Measurements from ENCODE around the gene PDPK1. TPM values are rescaled to one million over a fixed set of nuclear protein-coding genes. Genes with fewer than 3 reads are reported as not detected.
A peak's percentile ranks its signal among the peaks of the same experiment; 100 is the strongest.

PDPK1 gene
- total RNA-seq, 2 donors from 2014 or later: 52.1 to 67.7 TPM

GRCh38 chr16:2499890-2500429, 37.9 kb upstream of the PDPK1 start:
- ATAC-seq (replicated peaks): no peak
- no peaks in the 10 kb centered on the region for H3K27me3 Mint-ChIP-seq
- H3K27ac Mint-ChIP-seq: no peak overlapping the region
- H3K4me3 Mint-ChIP-seq: no peak overlapping the region
- peaks cover 9% of the 10 kb centered on the region for H3K36me3 Mint-ChIP-seq (ENCODE audit: low read depth)
- H3K9me3 Mint-ChIP-seq: no peaks in the 10 kb centered on the region
- H3K4me1 Mint-ChIP-seq: no peaks in the 10 kb centered on the region

DNA sequence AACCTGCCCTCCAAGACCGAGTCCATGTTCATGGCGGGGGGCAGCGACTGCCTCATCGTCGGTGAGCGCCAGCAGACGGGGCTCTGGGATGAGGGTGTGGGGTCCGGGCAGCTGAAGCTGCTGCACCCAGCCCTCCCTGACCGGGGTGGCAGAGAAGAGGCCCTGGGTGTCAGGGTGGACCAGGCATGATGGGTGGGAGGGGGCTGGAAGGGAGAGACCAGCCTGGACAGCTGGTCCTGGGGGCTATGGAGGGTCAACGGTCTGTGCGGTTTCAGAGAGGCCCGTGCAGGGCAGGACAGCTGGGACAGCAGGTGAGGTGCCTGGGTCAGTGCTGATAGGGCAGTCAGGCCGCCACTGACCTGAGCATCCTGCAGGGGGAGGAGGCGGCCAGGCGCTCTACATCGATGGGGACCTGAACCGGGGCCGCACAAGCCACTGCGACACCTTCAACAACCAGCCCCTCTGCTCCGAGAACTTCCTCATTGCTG, 37.3 kb upstream of the PDPK1 start:
- ATAC-seq (replicated peaks): no peak

GRCh38 chr16:2500918-2501750, 36.7 kb upstream of the PDPK1 start:
- no peak overlapping the region for H3K27ac Mint-ChIP-seq
- H3K4me1 Mint-ChIP-seq: no peaks in the 10 kb centered on the region
- peaks cover 9% of the 10 kb centered on the region for H3K36me3 Mint-ChIP-seq (ENCODE audit: low read depth)
- H3K27me3 Mint-ChIP-seq: no peaks in the 10 kb centered on the region
- ATAC-seq (replicated peaks): peak; percentile 94
- H3K4me3 Mint-ChIP-seq: no peak overlapping the region
- no peaks in the 10 kb centered on the region for H3K9me3 Mint-ChIP-seq

More for the DNA sequence above, 37.3 kb upstream of the PDPK1 start:
- no peaks in the 10 kb centered on the region for H3K9me3 Mint-ChIP-seq
- H3K4me1 Mint-ChIP-seq: no peaks in the 10 kb centered on the region
- no peak overlapping the region for H3K4me3 Mint-ChIP-seq
- H3K27ac Mint-ChIP-seq: no peak overlapping the region
- no peaks in the 10 kb centered on the region for H3K27me3 Mint-ChIP-seq
- peaks cover 9% of the 10 kb centered on the region for H3K36me3 Mint-ChIP-seq (ENCODE audit: low read depth)

GRCh38 chr16:2501946-2502895, 35.6 kb upstream of the PDPK1 start:
- H3K27me3 Mint-ChIP-seq: no peaks in the 10 kb centered on the region
- H3K36me3 Mint-ChIP-seq (ENCODE audit: low read depth): peaks cover 9% of the 10 kb centered on the region
- no peaks in the 10 kb centered on the region for H3K9me3 Mint-ChIP-seq
- no peaks in the 10 kb centered on the region for H3K4me1 Mint-ChIP-seq
- H3K27ac Mint-ChIP-seq: no peak overlapping the region
- ATAC-seq (replicated peaks): no peak
- no peak overlapping the region for H3K4me3 Mint-ChIP-seq

GRCh38 chr16:2505695-2506094, 32.1 kb upstream of the PDPK1 start:
- no peak overlapping the region for H3K27ac Mint-ChIP-seq
- no peaks in the 10 kb centered on the region for H3K4me1 Mint-ChIP-seq
- no peak for ATAC-seq (replicated peaks)
- no peaks in the 10 kb centered on the region for H3K9me3 Mint-ChIP-seq
- H3K27me3 Mint-ChIP-seq: no peaks in the 10 kb centered on the region
- no peak overlapping the region for H3K4me3 Mint-ChIP-seq
- H3K36me3 Mint-ChIP-seq (ENCODE audit: low read depth): no peaks in the 10 kb centered on the region

DNA sequence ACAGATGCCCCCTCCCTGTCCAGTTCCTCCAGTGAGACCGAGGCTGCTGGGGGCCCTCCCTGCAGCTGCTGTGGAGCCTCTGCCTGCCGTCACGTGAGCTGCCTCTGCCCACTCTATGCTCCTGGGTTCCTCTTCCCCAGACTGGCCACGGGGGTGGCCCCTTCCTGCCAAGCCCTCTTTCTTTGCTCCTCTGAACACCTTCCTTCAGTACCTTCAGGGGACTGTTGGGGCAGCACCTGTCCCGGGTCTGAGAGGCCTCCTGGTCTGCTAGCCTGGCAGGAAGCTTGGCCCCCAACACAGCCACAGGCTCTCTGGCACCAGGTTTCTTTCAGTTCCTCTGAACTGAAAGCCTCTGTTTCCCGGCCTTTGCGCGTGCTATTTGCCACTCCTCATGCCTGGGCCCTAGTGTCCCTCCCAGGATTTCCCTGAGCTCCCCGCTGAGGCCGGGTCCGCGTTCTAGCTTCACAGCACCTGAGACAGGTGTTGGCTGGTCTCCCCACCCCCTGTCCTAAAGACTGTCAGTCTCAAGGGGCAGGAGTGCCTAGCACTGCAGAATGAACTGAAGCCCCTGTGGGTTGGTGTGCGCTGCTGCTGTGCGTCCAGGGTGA, 30.7 kb upstream of the PDPK1 start:
- H3K36me3 Mint-ChIP-seq (ENCODE audit: low read depth): no peaks in the 10 kb centered on the region
- no peak for ATAC-seq (replicated peaks)
- no peak overlapping the region for H3K27ac Mint-ChIP-seq
- no peaks in the 10 kb centered on the region for H3K9me3 Mint-ChIP-seq
- H3K27me3 Mint-ChIP-seq: no peaks in the 10 kb centered on the region
- H3K4me3 Mint-ChIP-seq: no peak overlapping the region
- no peaks in the 10 kb centered on the region for H3K4me1 Mint-ChIP-seq

GRCh38 chr16:2507665-2508064, 30.2 kb upstream of the PDPK1 start:
- ATAC-seq (replicated peaks): no peak
- H3K27me3 Mint-ChIP-seq: no peaks in the 10 kb centered on the region
- H3K36me3 Mint-ChIP-seq (ENCODE audit: low read depth): peaks cover 5% of the 10 kb centered on the region
- H3K9me3 Mint-ChIP-seq: no peaks in the 10 kb centered on the region
- H3K4me1 Mint-ChIP-seq: no peaks in the 10 kb centered on the region
- no peak overlapping the region for H3K4me3 Mint-ChIP-seq
- no peak overlapping the region for H3K27ac Mint-ChIP-seq

DNA sequence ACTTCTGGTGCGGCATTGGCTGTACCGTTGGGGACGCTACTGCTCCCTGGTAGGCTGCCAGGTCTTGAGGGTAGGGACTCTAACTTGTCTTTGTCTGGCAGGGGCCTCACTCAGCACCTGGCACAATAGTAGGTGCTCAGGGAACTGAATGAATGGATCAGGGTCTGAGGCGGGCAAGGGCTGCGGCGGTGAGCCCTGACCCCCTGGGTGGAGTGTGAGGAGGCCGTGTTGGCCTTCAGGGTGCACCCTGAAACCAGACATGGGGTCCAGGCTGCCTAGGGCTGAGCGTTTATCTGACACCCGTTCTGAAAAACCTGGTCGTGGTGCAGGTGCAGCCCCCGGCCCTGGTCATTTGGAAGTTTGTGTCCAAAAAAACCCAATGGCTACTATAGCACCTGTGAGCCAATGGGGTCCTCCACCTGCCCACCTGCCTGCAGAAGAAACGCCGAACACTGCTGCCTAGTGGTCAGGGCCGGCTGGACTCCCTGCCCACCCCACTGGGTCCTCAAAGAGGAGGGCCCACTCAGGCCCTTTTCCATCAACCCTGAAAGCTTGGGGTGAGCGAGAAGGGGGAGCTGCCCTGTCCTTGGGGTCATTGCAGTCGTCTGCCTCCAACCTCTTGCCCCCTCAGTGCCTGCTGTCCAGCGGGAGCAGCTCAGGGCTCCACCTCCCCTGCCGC, 29.0 kb upstream of the PDPK1 start:
- H3K9me3 Mint-ChIP-seq: no peaks in the 10 kb centered on the region
- no peak for ATAC-seq (replicated peaks)
- H3K4me1 Mint-ChIP-seq: no peaks in the 10 kb centered on the region
- H3K27me3 Mint-ChIP-seq: no peaks in the 10 kb centered on the region
- no peak overlapping the region for H3K27ac Mint-ChIP-seq
- H3K4me3 Mint-ChIP-seq: no peak overlapping the region
- peaks cover 9% of the 10 kb centered on the region for H3K36me3 Mint-ChIP-seq (ENCODE audit: low read depth)

DNA sequence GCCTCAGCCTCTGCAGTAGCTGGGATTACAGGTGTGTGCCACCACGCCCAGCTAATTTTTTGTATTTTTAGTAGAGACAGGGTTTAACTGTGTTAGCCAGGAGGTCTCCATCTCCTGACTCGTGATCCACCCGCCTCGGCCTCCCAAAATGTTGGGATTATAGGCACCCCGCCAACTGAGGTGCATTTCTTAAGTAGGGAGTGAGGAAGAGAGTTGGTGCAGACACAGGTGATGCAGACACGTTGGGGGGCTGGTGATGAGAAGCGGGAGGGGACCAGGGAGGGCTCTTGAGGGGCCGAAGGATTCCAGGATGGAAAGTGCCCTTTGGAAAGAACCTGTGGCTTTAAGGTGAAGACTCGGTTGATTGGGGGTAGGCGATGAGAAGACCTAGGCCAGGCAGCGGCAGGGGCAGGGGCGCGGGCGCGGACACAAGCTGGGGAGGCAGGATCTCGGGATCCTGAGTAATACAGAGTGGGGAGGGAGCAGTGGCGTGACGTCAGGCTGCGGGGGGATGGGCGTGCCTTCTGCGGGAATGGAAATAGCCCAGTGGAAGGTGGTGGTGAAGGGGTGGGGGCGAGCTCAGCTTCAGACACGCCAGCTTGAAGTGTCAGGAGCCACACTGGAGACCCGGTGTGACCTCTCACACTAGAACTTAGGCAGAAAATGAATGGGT, 26.6 kb upstream of the PDPK1 start:
- ATAC-seq (replicated peaks): no peak
- Mint-ChIP-seq H3K27ac (no peak overlapping the region), H3K4me1 (peaks cover 11% of the 10 kb centered on the region), H3K36me3 (ENCODE audit: low read depth) (peaks cover 26% of the 10 kb centered on the region), H3K4me3 (no peak overlapping the region), H3K27me3 (no peaks in the 10 kb centered on the region), H3K9me3 (no peaks in the 10 kb centered on the region)

DNA sequence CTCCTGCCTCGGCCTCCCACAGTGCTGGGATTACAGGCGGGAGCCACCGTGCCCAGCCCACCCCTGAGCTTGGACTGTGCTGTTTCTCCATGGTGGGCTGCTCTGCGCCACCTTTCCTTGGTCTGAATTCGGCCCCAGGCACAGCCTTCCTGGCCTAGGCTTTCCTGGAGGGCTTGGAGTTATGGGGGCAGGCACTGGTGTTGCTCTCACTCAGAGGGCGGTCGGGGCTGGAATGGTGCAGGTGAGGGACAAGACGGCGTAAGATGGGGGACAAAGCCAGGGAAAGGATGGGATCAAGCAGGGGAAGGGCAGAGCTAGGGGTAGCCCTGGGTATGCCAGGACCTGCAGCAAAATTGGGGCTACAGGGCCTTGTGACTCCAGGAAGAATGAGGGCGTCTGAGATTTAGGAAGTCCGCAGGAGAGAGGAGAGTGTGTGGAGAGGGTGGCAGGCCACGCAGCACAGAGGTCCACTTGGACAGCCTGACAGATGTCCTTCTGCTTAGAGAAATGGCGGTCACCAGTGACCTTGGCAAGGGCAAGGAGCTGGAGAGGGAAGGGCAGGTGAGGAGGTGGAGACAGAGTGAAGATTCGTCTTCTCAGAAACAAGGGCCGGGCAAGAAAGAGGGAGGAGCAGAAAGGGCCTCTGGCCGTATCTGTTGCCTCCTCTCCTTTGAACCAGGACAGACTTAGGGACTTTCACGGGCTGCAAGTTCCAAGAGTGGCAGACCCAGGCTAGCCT, 25.7 kb upstream of the PDPK1 start:
- Mint-ChIP-seq H3K27me3 (no peaks in the 10 kb centered on the region), H3K4me3 (peak overlapping the region; percentile 78), H3K4me1 (peaks cover 20% of the 10 kb centered on the region), H3K9me3 (no peaks in the 10 kb centered on the region), H3K36me3 (ENCODE audit: low read depth) (peaks cover 35% of the 10 kb centered on the region), H3K27ac (peak overlapping the region; percentile 90)
- ATAC-seq (replicated peaks): no peak

- Mint-ChIP-seq H3K4me3 (peak overlapping the region; percentile 78), H3K4me1 (peaks cover 24% of the 10 kb centered on the region), H3K9me3 (no peaks in the 10 kb centered on the region), H3K36me3 (ENCODE audit: low read depth) (peaks cover 37% of the 10 kb centered on the region), H3K27me3 (no peaks in the 10 kb centered on the region), H3K27ac (peak overlapping the region; percentile 90)
- no peak for ATAC-seq (replicated peaks)
Observed at GRCh38 chr16:2512735-2513404, 25.0 kb upstream of the PDPK1 start.

Measured in activated T-helper 17 cell treated with anti-CD3 and anti-CD28 coated beads, Interleukin-2, amount 50 U/mL, for 72 hours (primary cell).